ENCODE measurements around the gene SYCN.

Gene SYCN

GRCh38 chr19:39169143-39169810 is 34.8 kb downstream of the SYCN start:
- no peak for DNase-seq

DNA sequence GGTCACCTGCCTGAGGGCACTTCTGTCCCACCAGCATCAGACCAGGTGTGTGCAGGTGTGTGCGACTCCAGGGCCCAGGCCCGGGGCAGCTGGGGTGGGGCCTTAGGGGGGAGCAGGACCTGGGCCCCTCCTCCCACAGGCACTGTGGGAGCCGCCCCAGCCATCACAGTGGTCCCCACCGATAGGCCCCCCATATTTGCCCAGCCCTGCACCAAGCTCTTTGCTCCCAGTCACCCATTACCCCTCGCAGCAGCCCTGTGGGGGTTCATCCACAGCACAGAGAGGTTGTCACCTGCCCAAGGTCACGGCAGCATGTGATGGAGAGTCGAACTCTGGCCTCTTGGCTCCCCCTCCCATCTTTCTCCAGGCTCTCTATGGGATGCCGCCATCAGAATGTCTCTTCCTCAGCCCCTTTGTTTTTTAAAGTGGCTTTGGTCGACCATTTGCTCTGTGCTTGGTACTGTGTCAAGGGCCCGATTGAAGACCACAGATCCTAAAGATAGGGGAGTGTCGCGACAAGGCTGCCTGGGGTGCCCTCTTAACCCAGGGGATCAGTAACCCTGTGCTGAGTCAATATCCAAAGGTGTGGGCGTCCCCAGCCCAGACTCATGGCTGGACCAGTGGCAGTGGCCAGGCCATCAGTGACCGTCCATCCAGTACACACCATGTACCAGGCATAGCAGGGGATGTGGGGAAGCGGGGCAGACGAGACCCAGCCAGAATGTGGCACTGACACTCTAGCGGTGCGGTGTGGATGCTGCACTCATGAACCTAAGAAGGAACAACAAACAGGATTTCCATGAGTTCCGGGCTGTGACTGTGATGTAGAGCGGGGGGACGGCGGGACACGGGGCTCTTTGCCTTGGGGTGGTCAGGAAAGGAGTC is 35.6 kb downstream of the SYCN start:
- DNase-seq: no peak

DNA sequence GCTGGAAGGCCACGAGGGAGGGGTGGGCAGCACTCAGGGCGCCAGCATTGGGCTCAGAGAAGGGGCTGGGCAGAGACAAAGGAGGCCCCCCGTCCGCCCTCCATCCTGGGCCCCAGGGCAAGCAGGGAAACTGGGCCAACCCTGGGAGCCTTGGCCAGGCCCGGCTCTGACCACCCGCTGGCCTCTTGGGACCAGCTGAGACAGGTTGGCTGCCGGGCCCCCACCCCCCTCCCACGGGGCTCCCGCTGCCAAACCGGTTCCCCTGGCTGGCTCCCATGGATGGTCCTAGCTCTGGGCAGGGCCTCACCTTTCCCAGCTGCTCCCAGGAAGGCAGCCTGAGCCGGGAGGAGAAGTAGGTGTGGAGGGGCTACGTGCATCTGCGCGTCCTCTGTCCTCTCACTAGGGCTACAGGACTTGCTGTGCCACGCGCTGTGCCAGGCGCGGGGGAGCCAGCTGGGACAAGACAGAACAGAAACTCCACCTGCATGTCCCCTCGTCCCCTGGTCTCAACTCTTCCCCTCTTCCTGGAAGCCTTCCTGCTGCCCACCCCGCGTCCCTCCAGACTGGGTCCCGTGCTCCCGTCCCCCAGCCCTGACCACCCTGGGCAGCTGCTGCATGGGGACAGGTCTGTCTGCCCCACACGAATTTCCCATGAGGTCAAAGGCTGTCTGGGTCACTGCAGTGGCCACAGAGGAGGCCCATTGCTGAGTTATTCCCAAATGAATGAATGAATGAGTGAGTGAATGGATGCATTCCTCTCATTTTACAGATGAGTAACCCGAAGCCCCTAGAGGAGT is 36.4 kb downstream of the SYCN start:
- DNase-seq: no peak

GRCh38 chr19:39166571-39167391 is 37.3 kb downstream of the SYCN start:
- DNase-seq: no peak

DNA sequence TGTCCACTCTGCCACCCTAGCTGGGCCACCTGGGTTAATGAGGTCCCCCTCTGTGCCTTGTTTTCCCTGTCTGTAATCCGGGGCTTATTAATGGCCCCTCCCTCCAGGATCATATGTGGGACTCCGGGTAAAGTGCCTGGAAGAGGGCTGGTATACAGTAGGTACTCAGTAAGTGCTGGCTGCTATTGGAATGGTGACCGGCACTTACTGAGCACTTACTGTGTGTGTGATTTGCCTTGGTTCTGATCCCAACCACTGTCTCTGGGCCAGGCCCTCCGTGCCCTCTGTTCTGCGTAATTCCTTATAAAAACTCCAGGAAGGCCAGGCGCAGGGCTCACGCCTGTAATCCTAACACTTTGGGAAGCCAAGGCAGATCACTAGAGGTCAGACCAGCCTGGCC is 38.2 kb downstream of the SYCN start:
- no peak for DNase-seq

- no peak for DNase-seq
Measured at GRCh38 chr19:39164289-39164688, 39.8 kb downstream of the SYCN start.

DNA sequence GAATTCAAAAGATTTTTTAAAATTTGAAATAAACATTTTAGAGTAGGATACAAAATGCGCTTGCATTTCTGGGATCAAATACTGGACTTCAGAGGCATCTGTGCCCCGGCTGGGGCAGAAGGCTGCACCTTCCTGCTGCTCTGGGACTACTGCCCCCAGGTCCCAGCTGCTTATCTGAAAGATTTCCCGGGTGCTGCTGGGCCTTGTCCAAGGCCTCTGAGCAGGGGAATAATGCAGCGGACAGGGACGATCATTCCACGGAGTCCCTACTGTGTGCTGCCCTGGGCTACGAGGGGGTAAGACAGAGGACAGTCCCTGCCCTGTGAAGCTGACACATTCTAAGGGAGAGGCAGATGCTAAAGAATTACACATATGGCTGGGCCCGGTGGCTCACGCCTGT is 40.4 kb downstream of the SYCN start:
- DNase-seq: no peak

DNA sequence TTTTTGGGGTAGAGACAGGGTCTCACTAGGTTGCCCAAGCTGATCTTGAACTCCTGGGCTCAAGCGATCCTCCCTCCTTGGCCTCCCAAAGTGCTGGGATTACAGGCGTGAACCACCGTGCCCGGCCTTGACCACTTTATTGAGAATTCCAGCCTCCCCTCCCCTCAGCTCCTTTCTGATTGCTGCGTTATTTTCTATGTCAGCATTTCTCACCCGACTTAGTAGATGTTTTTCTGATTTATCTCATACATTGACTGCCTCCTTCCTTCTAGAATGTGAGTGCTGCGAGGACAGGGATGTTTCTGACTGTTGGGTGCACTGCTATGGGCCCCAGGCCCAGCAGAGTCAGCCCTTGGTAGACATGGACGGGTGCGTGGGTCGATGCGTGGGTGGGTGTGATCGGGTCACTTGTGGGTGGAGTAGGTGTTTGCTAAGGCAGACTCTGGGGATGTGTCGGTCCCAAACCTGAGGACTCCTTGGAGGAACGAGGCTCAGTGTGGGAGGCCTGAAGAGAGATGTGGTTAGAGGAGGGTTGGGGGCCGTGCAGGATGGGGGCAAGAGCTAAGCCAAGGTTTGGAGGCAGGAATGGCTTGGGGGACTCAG is 41.5 kb downstream of the SYCN start:
- no peak for DNase-seq

- no peak for DNase-seq
Measured at GRCh38 chr19:39160889-39161672, 43.0 kb downstream of the SYCN start.

GRCh38 chr19:39160523-39160861 is 43.6 kb downstream of the SYCN start:
- DNase-seq: no peak

- DNase-seq: no peak
Measured at GRCh38 chr19:39158646-39159260, 45.3 kb downstream of the SYCN start.

DNA sequence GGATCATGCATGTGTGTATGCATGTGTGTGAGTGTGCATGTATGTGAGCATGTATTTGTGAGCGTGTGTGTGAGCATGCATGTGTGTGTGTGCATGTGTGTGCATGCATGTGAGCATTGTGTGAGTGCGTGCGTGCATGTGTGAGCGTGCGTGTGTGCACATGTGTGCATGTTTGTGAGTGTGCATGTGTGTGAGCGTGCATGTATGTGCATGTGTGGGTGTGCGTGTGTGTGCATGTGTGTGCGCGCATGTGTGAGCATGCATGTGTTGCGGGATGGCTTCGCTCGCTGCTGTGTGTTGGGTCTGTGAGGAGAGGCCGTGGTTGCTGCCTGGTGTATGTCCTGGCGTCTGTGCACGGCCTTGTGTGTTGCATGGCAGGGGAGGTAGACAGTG is 46.1 kb downstream of the SYCN start:
- DNase-seq: no peak

DNA sequence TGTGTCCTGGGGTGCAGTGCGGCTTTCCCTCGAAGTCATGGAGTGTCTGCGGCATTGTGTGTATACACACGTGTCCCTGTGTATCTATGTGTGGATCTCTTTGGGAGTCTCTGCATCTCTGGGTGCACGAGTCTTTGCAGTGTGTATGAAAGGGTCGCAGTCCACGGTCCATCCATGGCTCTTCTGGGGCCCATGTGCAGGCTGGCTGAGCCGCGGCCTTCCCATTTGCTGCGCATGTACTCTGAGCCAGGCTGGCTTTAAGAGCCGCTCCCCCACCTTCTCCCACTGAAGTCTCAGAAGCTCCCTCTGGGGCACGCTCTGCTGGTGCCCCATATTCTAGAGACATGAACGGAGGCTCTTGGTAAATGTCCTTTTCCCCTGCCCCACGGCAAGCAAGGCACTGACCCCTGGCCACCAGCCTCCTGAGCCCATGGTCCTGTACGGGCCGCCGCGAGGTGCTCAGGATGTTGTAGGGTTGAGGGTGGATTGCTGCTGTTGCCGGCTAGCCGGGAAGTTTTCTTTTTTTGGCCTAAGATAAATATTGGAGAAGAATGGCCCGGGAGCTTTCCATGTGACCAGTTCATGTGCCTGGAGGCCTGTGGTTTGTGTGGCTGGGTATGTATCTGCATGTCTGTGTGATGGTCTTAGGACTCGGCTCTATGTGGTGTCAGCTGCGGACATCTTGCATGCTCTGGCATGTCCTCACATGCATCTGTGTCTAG is 46.6 kb downstream of the SYCN start:
- DNase-seq: no peak

DNA sequence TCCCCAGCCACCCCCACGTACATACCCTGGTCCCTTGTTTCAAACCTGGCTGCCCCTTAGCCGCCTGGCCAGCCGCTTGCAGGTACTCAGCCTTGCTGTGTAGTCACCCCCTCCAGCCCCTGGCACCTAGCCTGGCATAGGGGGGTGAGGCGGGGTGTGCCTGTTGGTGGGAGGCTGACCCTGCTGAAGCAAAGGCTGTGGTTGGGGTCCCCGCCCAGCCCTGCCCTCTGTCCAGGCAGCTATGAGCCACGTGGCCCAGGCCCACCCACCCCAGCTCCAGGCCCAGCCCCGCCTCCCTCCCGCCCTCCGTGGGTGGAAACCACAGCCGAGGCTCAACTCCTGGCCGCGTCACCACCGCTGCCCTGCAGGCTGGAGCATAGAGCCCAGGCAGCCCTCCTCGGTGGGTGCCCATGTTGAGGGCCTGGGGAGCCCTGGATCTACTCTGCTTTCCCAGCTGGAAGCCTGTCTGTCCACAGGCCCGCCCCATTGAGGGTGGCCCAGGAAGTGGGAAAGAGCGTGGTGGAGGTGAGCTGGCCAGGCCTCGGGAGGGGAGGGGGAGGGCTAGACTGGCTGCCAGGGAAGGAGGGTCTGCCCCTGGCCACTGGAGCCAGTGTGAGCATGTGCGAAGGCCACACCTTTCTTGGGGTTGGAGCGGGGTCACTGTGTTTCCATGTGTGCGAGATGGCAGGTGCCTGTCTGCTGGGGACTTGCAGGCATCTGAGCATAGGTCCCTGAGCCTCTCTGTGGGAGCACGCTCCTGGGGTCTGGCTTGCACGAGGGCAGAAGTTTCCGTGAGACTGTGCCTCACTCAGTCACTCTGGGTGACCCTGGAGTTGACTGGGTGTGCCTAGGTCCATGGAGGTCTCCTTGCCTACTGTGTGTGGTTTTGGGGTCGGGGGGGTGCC is 47.5 kb downstream of the SYCN start:
- no peak for DNase-seq

GRCh38 chr19:39155741-39156140 is 48.3 kb downstream of the SYCN start:
- no peak for DNase-seq

DNA sequence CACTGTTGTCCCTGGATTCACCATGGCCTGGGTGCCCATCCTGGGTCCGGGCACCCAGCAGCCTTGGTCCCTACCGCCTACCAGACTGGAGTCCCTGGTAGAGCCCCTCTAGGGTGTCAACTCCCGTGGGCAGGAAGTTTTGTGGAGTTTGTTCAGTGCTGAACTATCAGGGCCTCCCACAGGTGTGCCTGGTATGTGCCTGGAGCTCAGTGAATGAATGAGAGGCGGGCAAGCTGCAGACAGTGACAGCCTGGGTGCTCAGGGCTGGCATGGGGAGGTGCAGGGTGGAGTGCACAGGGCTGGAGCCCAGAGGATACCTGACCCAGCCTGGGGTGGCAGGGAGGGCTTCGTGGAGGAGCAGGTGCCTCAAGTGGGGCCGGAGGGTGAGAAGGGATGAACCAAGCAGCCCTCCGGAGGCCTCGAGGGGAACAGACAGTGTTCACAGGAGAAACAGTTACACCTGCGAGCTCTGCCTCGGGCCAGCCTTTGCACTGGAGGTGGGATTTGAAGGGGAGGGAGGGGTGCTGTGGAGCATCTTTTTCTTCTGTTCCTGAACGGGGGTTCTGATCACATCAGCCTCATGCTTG is 48.9 kb downstream of the SYCN start:
- DNase-seq: no peak

- DNase-seq: no peak
Measured at GRCh38 chr19:39154629-39155100, 49.4 kb downstream of the SYCN start.

- no peak for DNase-seq
Measured at GRCh38 chr19:39154100-39154628, 49.9 kb downstream of the SYCN start.

Measured in activated T-cell treated with anti-CD3 and anti-CD28 coated beads for 4 hours (primary cell).